ENCODE data around the gene ABLIM2.
"Not testable (repeated sequence)": the region's sequence is repeated elsewhere in the genome, so short reads cannot be mapped to it uniquely, and the experiment has no call there.

Gene ABLIM2

DNA sequence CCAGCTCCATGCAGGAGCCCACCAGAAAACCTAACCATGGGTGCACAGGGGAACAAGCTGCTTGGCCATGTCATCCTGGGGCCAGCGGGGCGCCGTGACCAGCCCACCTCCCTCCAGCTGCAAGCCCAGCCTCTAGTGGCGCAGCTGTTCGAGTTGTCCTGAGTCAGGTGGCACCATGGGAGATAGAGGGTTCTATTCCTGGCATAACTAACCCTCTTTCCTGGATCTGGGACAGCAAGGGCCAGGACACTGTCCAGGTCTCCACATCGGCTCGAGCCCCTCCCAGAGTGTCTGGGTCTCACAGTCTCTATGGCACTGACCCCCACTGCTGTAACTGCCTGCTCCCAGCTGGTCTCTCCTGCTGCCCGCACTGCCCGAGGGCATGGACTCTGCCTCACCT, 16.7 kb downstream of the ABLIM2 start:
- no peak overlapping the region for H3K4me3 ChIP-seq (replicated peaks; ENCODE audit: insufficient read depth, low read length)
- TF ChIP-seq, protein P1, sequence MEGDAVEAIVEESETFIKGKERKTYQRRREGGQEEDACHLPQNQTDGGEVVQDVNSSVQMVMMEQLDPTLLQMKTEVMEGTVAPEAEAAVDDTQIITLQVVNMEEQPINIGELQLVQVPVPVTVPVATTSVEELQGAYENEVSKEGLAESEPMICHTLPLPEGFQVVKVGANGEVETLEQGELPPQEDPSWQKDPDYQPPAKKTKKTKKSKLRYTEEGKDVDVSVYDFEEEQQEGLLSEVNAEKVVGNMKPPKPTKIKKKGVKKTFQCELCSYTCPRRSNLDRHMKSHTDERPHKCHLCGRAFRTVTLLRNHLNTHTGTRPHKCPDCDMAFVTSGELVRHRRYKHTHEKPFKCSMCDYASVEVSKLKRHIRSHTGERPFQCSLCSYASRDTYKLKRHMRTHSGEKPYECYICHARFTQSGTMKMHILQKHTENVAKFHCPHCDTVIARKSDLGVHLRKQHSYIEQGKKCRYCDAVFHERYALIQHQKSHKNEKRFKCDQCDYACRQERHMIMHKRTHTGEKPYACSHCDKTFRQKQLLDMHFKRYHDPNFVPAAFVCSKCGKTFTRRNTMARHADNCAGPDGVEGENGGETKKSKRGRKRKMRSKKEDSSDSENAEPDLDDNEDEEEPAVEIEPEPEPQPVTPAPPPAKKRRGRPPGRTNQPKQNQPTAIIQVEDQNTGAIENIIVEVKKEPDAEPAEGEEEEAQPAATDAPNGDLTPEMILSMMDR (IDR thresholded peaks at IDR 0.05; ENCODE audit: insufficient read depth, low read length): no peak
- H3K27me3 ChIP-seq (ENCODE audit: insufficient read depth, poor library complexity, severe bottlenecking): peaks cover 14% of the 10 kb centered on the region
- no peak for DNase-seq (ENCODE audit: low read depth in 1 of 2, low spot score in 1 of 2)
- H3K27ac ChIP-seq (replicated peaks): no peak overlapping the region

DNA sequence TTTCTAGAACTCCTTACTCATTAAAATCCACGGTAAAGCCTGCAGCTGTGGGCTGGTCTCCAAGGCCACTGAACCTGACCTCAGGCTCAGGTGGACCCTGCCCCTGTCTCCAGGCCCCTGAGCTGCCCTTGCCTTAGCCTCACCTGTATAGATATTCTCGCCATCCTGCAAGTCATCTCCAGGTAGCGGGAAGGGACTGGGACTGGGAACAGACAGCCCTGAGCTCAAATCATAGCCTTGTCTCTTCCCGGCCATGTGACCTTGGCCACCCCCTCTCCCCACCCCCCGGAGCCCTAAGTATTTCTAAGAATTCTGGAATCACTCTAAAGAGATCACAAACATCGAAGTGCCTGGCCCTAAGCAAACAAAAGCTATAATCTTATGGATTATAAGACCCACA, 17.7 kb downstream of the ABLIM2 start:
- Histone ChIP-seq H3K27me3 (ENCODE audit: insufficient read depth, poor library complexity, severe bottlenecking) (peaks cover 10% of the 10 kb centered on the region), H3K4me3 (replicated peaks; ENCODE audit: insufficient read depth, low read length) (no peak overlapping the region)
- TF ChIP-seq POLR2AphosphoS5 (IDR thresholded peaks at IDR 0.05; ENCODE audit: low read depth): no peak
- TF ChIP-seq, protein P1 (IDR thresholded peaks at IDR 0.05; ENCODE audit: insufficient read depth, low read length): no peak
- no peak for TF ChIP-seq SPI1 (IDR thresholded peaks at IDR 0.05; ENCODE audit: borderline replicate concordance, low read depth)
- TF ChIP-seq GABPA (IDR thresholded peaks at IDR 0.05; ENCODE audit: low read depth): no peak
- TF ChIP-seq, protein P2, sequence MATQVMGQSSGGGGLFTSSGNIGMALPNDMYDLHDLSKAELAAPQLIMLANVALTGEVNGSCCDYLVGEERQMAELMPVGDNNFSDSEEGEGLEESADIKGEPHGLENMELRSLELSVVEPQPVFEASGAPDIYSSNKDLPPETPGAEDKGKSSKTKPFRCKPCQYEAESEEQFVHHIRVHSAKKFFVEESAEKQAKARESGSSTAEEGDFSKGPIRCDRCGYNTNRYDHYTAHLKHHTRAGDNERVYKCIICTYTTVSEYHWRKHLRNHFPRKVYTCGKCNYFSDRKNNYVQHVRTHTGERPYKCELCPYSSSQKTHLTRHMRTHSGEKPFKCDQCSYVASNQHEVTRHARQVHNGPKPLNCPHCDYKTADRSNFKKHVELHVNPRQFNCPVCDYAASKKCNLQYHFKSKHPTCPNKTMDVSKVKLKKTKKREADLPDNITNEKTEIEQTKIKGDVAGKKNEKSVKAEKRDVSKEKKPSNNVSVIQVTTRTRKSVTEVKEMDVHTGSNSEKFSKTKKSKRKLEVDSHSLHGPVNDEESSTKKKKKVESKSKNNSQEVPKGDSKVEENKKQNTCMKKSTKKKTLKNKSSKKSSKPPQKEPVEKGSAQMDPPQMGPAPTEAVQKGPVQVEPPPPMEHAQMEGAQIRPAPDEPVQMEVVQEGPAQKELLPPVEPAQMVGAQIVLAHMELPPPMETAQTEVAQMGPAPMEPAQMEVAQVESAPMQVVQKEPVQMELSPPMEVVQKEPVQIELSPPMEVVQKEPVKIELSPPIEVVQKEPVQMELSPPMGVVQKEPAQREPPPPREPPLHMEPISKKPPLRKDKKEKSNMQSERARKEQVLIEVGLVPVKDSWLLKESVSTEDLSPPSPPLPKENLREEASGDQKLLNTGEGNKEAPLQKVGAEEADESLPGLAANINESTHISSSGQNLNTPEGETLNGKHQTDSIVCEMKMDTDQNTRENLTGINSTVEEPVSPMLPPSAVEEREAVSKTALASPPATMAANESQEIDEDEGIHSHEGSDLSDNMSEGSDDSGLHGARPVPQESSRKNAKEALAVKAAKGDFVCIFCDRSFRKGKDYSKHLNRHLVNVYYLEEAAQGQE (IDR thresholded peaks at IDR 0.05; ENCODE audit: insufficient replicate concordance, low read depth): no peak

DNA sequence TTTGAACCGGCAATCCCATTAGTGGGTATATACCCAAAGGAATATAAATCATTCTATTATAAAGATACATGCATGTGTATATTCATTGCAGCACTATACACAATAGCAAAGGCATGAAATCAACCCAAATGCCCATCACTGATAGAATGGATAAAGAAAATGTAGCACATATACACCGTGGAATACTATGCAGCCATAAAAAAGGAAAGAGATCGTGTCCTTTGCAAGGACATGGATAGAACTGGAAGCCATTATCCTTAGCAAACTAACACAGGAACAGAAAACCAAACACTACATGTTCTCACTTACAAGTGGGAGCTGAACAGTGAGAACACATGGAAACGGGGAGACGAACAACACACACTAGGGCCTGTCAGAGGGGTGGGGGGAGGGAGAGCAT, 18.9 kb downstream of the ABLIM2 start:
- not testable (repeated sequence) for H3K27ac ChIP-seq (replicated peaks); H3K4me3 ChIP-seq (replicated peaks; ENCODE audit: insufficient read depth, low read length); H3K27me3 ChIP-seq (ENCODE audit: insufficient read depth, poor library complexity, severe bottlenecking); DNase-seq (ENCODE audit: low read depth in 1 of 2, low spot score in 1 of 2)

More for the DNA sequence above, 17.7 kb downstream of the ABLIM2 start:
- H3K27ac ChIP-seq (replicated peaks): no peak overlapping the region
- no peak for DNase-seq (ENCODE audit: low read depth in 1 of 2, low spot score in 1 of 2)

DNA sequence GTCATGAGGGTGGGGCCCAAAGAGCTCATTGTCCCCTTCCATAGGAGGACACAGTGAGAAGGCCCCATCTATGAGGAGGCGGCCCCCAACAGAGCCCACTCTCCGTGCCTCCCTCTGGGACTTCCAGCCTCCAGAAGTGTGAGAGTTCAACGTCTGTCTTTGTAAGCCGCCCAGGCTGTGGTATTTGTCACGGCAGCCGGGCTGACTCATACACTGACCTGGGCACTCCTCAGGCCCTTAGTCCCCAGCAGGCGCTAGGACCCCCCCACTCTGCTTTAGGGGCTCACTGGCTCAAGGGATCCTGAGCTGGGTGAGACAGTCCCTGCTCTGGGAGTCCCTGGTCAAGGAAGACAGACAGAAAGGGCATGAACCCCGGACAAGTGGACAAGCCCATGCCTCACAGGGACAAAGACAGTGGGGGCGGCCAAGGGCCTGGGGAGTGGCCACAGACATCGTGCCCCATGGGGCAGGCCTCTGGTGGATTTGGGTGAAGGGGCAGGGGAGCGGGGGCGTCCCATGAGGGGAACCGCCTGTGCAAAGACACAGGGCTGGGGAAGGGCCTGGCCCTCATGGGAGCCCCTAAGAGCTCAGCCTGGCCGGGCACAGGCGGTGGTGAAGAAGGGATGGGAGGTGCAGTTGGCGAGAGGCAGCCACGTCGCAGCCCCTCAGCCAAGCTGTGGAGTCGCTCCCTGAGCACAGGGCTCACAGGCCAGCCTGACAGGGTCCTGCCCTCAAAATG, 21.5 kb downstream of the ABLIM2 start:
- no peak for TF ChIP-seq GABPA (IDR thresholded peaks at IDR 0.05; ENCODE audit: low read depth)
- Histone ChIP-seq H3K27ac (replicated peaks) (no peak overlapping the region), H3K27me3 (ENCODE audit: insufficient read depth, poor library complexity, severe bottlenecking) (no peaks in the 10 kb centered on the region), H3K4me3 (replicated peaks; ENCODE audit: insufficient read depth, low read length) (no peak overlapping the region)
- DNase-seq (ENCODE audit: low read depth in 1 of 2, low spot score in 1 of 2): no peak

DNA sequence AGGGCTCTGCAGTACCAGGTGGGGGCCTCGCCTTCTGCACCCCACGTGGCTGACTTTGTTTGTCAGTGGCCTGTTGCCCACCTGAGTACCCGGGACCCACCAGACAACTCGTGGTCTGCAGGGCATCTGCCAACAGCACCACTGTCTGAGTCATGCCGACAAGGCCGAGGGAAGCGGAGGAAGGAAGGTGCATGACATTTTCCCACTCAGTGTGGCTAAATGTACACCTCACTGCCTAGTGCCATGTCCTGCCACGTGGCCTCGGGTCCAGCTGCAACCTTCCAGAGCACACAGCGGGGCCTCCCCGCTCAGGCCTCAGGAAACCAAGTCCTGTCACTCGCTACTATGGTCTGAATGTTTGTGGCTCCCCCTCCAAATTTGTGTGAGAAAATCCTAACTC, 22.1 kb downstream of the ABLIM2 start:
- no peak overlapping the region for H3K27ac ChIP-seq (replicated peaks)
- no peak for DNase-seq (ENCODE audit: low read depth in 1 of 2, low spot score in 1 of 2)
- H3K27me3 ChIP-seq (ENCODE audit: insufficient read depth, poor library complexity, severe bottlenecking): no peaks in the 10 kb centered on the region
- TF ChIP-seq GABPA (IDR thresholded peaks at IDR 0.05; ENCODE audit: low read depth): no peak
- TF ChIP-seq, protein P2 (IDR thresholded peaks at IDR 0.05; ENCODE audit: insufficient replicate concordance, low read depth): no peak
- TF ChIP-seq, protein P1 (IDR thresholded peaks at IDR 0.05; ENCODE audit: insufficient read depth, low read length): no peak
- TF ChIP-seq POLR2AphosphoS5 (IDR thresholded peaks at IDR 0.05; ENCODE audit: low read depth): no peak
- TF ChIP-seq SPI1 (IDR thresholded peaks at IDR 0.05; ENCODE audit: borderline replicate concordance, low read depth): no peak
- no peak overlapping the region for H3K4me3 ChIP-seq (replicated peaks; ENCODE audit: insufficient read depth, low read length)
